ENCODE measurements around the gene EFCAB6. TPM values are rescaled to one million over a fixed set of nuclear protein-coding genes. Genes with fewer than 3 reads are reported as not detected.

The EFCAB6 gene
- total RNA-seq, 2 experiments from 2014 or later: 0.27 to 0.29 TPM

DNA sequence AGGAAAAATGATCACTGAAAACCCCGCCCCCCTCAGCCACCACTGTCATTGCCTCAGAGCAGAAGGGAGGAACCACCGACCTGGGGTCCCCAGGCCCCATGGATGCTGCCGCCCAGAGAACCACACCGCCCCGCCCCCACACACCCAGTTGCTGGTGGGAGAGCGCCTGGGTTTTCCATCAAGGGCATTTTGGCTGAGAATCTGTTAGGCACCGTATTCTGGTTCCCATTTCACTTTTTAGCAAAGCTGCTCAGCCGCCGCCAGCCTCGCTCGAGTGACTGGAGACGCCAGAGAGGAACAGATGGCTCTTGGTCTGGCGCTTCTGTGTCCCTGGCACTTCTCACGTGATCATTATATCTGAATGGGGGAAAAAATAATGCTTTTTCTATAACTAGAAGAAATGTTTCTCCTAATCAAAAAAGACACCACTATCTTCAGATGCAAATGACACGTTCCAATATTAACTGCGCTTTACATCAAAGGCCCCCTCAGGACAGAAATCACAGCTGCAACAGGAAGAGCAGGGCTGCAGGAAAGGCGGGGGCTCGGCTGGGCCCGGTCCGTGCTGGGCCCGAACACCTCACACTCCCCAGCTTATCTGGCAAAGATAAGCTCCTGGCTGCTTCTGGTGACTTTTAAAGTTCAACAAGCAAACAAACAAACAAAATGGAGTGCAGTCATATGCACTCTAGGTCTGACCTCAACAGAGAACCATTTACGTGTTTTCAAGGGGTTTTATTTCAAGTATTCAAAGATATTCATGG lies 250.5 kb downstream of the EFCAB6 start:
- Mint-ChIP-seq H3K4me3 (no peak overlapping the region), H3K27me3 (peaks cover 2% of the 10 kb centered on the region), H3K9me3 (peaks cover 5% of the 10 kb centered on the region), H3K4me1 (ENCODE audit: low read depth) (no peaks in the 10 kb centered on the region), H3K36me3 (peaks cover 2% of the 10 kb centered on the region), H3K27ac (no peak overlapping the region)
- no peak for DNase-seq
- ChIA-PET POLR2A (no interaction called here), CTCF (interaction anchor here (0.6 kb wide), 1 partner anchor 37 kb away, joined by 3 read pairs; no protein-coding TSS in a partner anchor)
- intact Hi-C loops (cut with micrococcal nuclease): no loop called here

DNA sequence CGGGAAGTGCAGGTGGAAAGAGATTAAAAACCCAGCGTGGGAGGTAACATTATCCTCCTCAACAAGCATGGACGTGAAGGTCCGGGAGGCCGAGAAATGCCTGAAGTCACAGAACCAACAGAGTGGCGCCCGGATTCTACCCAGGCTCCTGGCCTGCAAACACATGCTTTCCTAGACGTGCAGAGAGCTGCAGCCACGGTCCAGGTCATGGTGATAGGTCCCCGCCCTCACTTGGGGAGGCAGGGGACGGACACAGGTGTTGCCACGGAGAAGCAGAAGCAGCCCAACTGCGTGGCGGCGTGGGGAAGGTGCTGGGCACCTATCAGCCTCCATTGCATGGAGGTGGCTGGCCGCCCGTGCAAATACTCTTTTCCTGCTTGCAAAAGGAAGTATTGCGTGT lies 251.5 kb downstream of the EFCAB6 start:
- Mint-ChIP-seq H3K27ac (no peak overlapping the region), H3K9me3 (peaks cover 5% of the 10 kb centered on the region), H3K36me3 (peaks cover 2% of the 10 kb centered on the region), H3K4me1 (ENCODE audit: low read depth) (no peaks in the 10 kb centered on the region), H3K4me3 (no peak overlapping the region), H3K27me3 (peaks cover 5% of the 10 kb centered on the region)
- ChIA-PET POLR2A (no interaction called here), CTCF (no interaction called here)
- no peak for DNase-seq
- intact Hi-C loops (cut with micrococcal nuclease): no loop called here

- no peak overlapping the region for H3K27ac Mint-ChIP-seq
- no peaks in the 10 kb centered on the region for H3K4me1 Mint-ChIP-seq (ENCODE audit: low read depth)
- no peak overlapping the region for H3K4me3 Mint-ChIP-seq
- intact Hi-C loops (cut with micrococcal nuclease): no loop called here
- H3K9me3 Mint-ChIP-seq: peaks cover 7% of the 10 kb centered on the region
- DNase-seq: no peak
- peaks cover 2% of the 10 kb centered on the region for H3K36me3 Mint-ChIP-seq
- peaks cover 11% of the 10 kb centered on the region for H3K27me3 Mint-ChIP-seq
- POLR2A ChIA-PET: no interaction called here
- CTCF ChIA-PET: no interaction called here
These were observed 256.3 kb downstream of the EFCAB6 start for GRCh38 chr22:43555561-43556515.

GRCh38 chr22:43554694-43555365 lies 257.3 kb downstream of the EFCAB6 start:
- Mint-ChIP-seq H3K4me1 (ENCODE audit: low read depth) (no peaks in the 10 kb centered on the region), H3K36me3 (peaks cover 2% of the 10 kb centered on the region), H3K4me3 (no peak overlapping the region), H3K27me3 (peaks cover 11% of the 10 kb centered on the region), H3K9me3 (peaks cover 7% of the 10 kb centered on the region), H3K27ac (no peak overlapping the region)
- POLR2A ChIA-PET: no interaction called here
- CTCF ChIA-PET: no interaction called here
- intact Hi-C loops (cut with micrococcal nuclease): no loop called here
- no peak for DNase-seq

DNA sequence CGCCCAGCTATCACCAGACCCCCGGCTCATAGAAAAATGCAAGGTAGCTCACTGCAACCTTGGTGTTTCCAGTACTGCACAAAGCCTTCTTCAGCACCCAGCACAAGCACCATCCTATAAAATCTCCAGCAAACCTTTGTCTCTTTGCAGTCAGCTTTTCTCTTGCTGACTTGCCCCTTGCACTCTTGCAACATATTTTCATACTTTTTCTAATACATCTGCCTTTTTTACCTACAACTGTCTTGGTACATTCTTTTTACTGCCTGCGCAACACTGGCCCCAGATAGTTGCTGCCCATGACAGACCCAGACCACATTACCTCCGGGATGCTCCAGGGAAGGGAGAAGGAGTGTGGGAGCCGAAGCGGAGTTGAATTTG lies 257.9 kb downstream of the EFCAB6 start:
- H3K27me3 Mint-ChIP-seq: peaks cover 9% of the 10 kb centered on the region
- no peak overlapping the region for H3K27ac Mint-ChIP-seq
- CTCF ChIA-PET: no interaction called here
- H3K9me3 Mint-ChIP-seq: peaks cover 7% of the 10 kb centered on the region
- H3K4me1 Mint-ChIP-seq (ENCODE audit: low read depth): no peaks in the 10 kb centered on the region
- POLR2A ChIA-PET: no interaction called here
- no peak for DNase-seq
- intact Hi-C loops (cut with micrococcal nuclease): no loop called here
- no peak overlapping the region for H3K4me3 Mint-ChIP-seq
- H3K36me3 Mint-ChIP-seq: peaks cover 2% of the 10 kb centered on the region

GRCh38 chr22:43553451-43554258 lies 258.4 kb downstream of the EFCAB6 start:
- DNase-seq: no peak
- Mint-ChIP-seq H3K27me3 (peaks cover 9% of the 10 kb centered on the region), H3K36me3 (peaks cover 2% of the 10 kb centered on the region), H3K4me3 (no peak overlapping the region), H3K27ac (no peak overlapping the region), H3K9me3 (peaks cover 7% of the 10 kb centered on the region), H3K4me1 (ENCODE audit: low read depth) (no peaks in the 10 kb centered on the region)
- CTCF ChIA-PET: no interaction called here
- intact Hi-C loops (cut with micrococcal nuclease): no loop called here
- POLR2A ChIA-PET: no interaction called here

DNA sequence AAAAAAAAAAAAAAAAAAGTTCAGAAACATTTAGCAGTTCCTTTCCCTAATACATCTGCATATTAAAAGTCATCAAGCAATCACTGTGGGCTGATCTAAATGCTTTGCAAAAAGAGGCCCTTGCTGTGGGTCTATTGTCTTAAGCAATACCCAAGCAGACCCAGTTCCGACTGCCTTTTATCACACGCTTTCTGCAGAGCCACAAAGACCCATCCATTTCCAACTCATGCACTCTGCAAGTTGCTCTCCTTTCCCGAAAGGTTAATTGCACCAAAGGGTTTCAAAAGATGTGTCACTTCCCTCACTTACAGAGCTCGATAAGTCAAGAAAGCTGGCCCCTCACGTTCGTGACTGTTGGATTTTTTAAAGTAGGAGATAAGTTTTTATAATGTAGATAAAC lies 261.4 kb downstream of the EFCAB6 start:
- Mint-ChIP-seq H3K9me3 (peaks cover 2% of the 10 kb centered on the region), H3K27ac (no peak overlapping the region), H3K4me1 (ENCODE audit: low read depth) (no peaks in the 10 kb centered on the region), H3K36me3 (no peaks in the 10 kb centered on the region), H3K27me3 (peaks cover 6% of the 10 kb centered on the region), H3K4me3 (no peak overlapping the region)
- no peak for DNase-seq
- intact Hi-C loops (cut with micrococcal nuclease): no loop called here
- ChIA-PET CTCF (interaction anchor here (0.7 kb wide), 1 partner anchor 334 kb away, joined by 3 read pairs; no protein-coding TSS in a partner anchor), POLR2A (no interaction called here)

- ChIA-PET CTCF (interaction anchor here (0.7 kb wide), 1 partner anchor 334 kb away, joined by 3 read pairs; no protein-coding TSS in a partner anchor), POLR2A (no interaction called here)
- Mint-ChIP-seq H3K27me3 (peaks cover 5% of the 10 kb centered on the region), H3K9me3 (peaks cover 2% of the 10 kb centered on the region), H3K4me3 (no peak overlapping the region), H3K36me3 (no peaks in the 10 kb centered on the region), H3K4me1 (ENCODE audit: low read depth) (no peaks in the 10 kb centered on the region), H3K27ac (no peak overlapping the region)
- no peak for DNase-seq
- intact Hi-C loops (cut with micrococcal nuclease): no loop called here
These were observed 262.0 kb downstream of the EFCAB6 start for GRCh38 chr22:43550024-43550620.

- Mint-ChIP-seq H3K27ac (no peak overlapping the region), H3K9me3 (no peaks in the 10 kb centered on the region), H3K27me3 (peaks cover 8% of the 10 kb centered on the region), H3K36me3 (no peaks in the 10 kb centered on the region), H3K4me1 (ENCODE audit: low read depth) (no peaks in the 10 kb centered on the region), H3K4me3 (no peak overlapping the region)
- DNase-seq: no peak
- intact Hi-C loops (cut with micrococcal nuclease): no loop called here
- CTCF ChIA-PET: interaction anchor here (1.1 kb wide), 1 partner anchor 17 kb away, joined by 3 read pairs; no protein-coding TSS in a partner anchor
- POLR2A ChIA-PET: no interaction called here
These were observed 265.9 kb downstream of the EFCAB6 start for GRCh38 chr22:43546186-43546585.

DNA sequence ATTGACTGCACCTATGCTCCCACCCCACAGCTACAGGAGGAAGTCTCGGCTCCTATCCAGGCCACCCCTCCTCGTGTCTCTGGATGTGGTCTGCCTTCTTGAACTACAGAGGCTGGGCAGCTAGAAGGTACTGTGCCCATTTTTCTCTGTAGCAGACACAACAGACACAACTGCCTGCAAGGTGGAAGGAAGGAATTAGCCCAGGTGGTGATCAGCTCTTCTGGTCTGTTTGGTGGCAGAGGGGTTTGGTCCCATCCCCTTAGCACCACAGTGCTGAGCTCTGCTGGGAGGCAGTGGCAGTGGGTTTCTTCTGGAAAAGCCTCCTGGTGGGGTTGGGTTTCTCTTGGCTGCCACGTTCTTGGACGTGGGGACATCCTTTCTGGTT lies 267.8 kb downstream of the EFCAB6 start:
- intact Hi-C loops (cut with micrococcal nuclease): no loop called here
- H3K9me3 Mint-ChIP-seq: no peaks in the 10 kb centered on the region
- no peak overlapping the region for H3K27ac Mint-ChIP-seq
- CTCF ChIA-PET: interaction anchor here (0.5 to 0.7 kb wide), 2 partner anchors 69 to 274 kb away, joined by 3 read pairs; no protein-coding TSS in a partner anchor
- no peaks in the 10 kb centered on the region for H3K36me3 Mint-ChIP-seq
- H3K4me3 Mint-ChIP-seq: no peak overlapping the region
- H3K27me3 Mint-ChIP-seq: peaks cover 8% of the 10 kb centered on the region
- DNase-seq: no peak
- POLR2A ChIA-PET: no interaction called here
- H3K4me1 Mint-ChIP-seq (ENCODE audit: low read depth): no peaks in the 10 kb centered on the region

GRCh38 chr22:43543522-43544288 lies 268.4 kb downstream of the EFCAB6 start:
- DNase-seq: no peak
- CTCF ChIA-PET: interaction anchor here (0.7 kb wide), 1 partner anchor 69 kb away, joined by 3 read pairs; no protein-coding TSS in a partner anchor
- H3K4me1 Mint-ChIP-seq (ENCODE audit: low read depth): no peaks in the 10 kb centered on the region
- peaks cover 8% of the 10 kb centered on the region for H3K27me3 Mint-ChIP-seq
- H3K36me3 Mint-ChIP-seq: no peaks in the 10 kb centered on the region
- intact Hi-C loops (cut with micrococcal nuclease): no loop called here
- H3K27ac Mint-ChIP-seq: no peak overlapping the region
- no peaks in the 10 kb centered on the region for H3K9me3 Mint-ChIP-seq
- H3K4me3 Mint-ChIP-seq: no peak overlapping the region
- POLR2A ChIA-PET: no interaction called here
